ENCODE measurements around the gene GIGYF2. TPM values are rescaled to one million over a fixed set of nuclear protein-coding genes. Genes with fewer than 3 reads are reported as not detected.

Gene GIGYF2
- polyA plus RNA-seq, 1 donor (not counting 4 experiments of a cell fraction or from before 2014, with no cell fraction given), result 35.5 TPM

- H4K20me1 ChIP-seq (ENCODE audit: control insufficient read depth, extremely low read depth, insufficient read depth, low read length), result no peaks in the 10 kb centered on the region
- H3K27ac ChIP-seq (ENCODE audit: control insufficient read depth, insufficient read depth, low read length), result no peak overlapping the region
- peaks cover 8 to 22% of the 10 kb centered on the region in 2 experiments for H3K36me3 ChIP-seq (ENCODE audit: control insufficient read depth in 2 of 2, extremely low read depth in 1 of 2, insufficient read depth in 2 of 2, low read length in 2 of 2)
- TF ChIP-seq CTCF (optimal IDR thresholded peaks at IDR 0.05 in 1 of 3, IDR thresholded peaks at IDR 0.05 in 1 of 3, conservative IDR thresholded peaks at IDR 0.05 in 1 of 3; ENCODE audit: extremely low read depth in 1 of 3, insufficient read depth in 2 of 3, low read length in 3 of 3) (no peak), EZH2 (IDR thresholded peaks at IDR 0.05; ENCODE audit: low read length) (no peak)
- H3K9me3 ChIP-seq (ENCODE audit: control insufficient read depth, low read depth, low read length), result no peaks in the 10 kb centered on the region
- H3K4me1 ChIP-seq (ENCODE audit: control insufficient read depth, extremely low read depth, insufficient read depth, low read length), result no peaks in the 10 kb centered on the region
- dilution Hi-C loops (cut with MboI; ENCODE audit: extremely low pct_ligation_motif_present, low sequenced_read_pairs), result no loop called here
- no peak overlapping the region for H3K4me3 ChIP-seq (ENCODE audit: control insufficient read depth in 2 of 3, extremely low read depth in 1 of 3, insufficient read depth in 2 of 3, low read depth in 1 of 3, low read length in 3 of 3)
- no peak overlapping the region for H2AFZ ChIP-seq (ENCODE audit: control insufficient read depth, low read length)
- FAIRE-seq, result no peak
- H3K9ac ChIP-seq (ENCODE audit: control insufficient read depth, extremely low read depth, insufficient read depth, low read length), result no peak overlapping the region
- no peaks in the 10 kb centered on the region for H3K79me2 ChIP-seq (ENCODE audit: control insufficient read depth, insufficient read depth, low read length)
- no peak for DNase-seq (ENCODE audit: low read depth, low spot score)
- H3K9me1 ChIP-seq (ENCODE audit: control insufficient read depth, extremely low read depth, insufficient read depth, low read length), result no peaks in the 10 kb centered on the region
- no peaks in the 10 kb centered on the region for H3K27me3 ChIP-seq (ENCODE audit: control insufficient read depth, extremely low read depth, insufficient read depth, low read length)
- no peak overlapping the region for H3K4me2 ChIP-seq (ENCODE audit: control insufficient read depth, extremely low read depth, insufficient read depth, low read depth, low read length)
Measured at GRCh38 chr2:232771870-232772269, 74.7 kb downstream of the GIGYF2 start.

- DNase-seq (ENCODE audit: low read depth, low spot score) (no peak), FAIRE-seq (peak; percentile 34)
Measured at GRCh38 chr2:232772531-232772930, 75.4 kb downstream of the GIGYF2 start.

More at GRCh38 chr2:232772531-232772930, 75.4 kb downstream of the GIGYF2 start:
- peaks cover 9 to 27% of the 10 kb centered on the region in 2 experiments for H3K36me3 ChIP-seq (ENCODE audit: control insufficient read depth in 2 of 2, extremely low read depth in 1 of 2, insufficient read depth in 2 of 2, low read length in 2 of 2)
- H3K27ac ChIP-seq (ENCODE audit: control insufficient read depth, insufficient read depth, low read length), result no peak overlapping the region
- H2AFZ ChIP-seq (ENCODE audit: control insufficient read depth, low read length), result no peak overlapping the region
- H3K79me2 ChIP-seq (ENCODE audit: control insufficient read depth, insufficient read depth, low read length), result no peaks in the 10 kb centered on the region
- dilution Hi-C loops (cut with MboI; ENCODE audit: extremely low pct_ligation_motif_present, low sequenced_read_pairs), result no loop called here
- no peaks in the 10 kb centered on the region for H4K20me1 ChIP-seq (ENCODE audit: control insufficient read depth, extremely low read depth, insufficient read depth, low read length)
- H3K9me1 ChIP-seq (ENCODE audit: control insufficient read depth, extremely low read depth, insufficient read depth, low read length), result no peaks in the 10 kb centered on the region
- no peaks in the 10 kb centered on the region for H3K9me3 ChIP-seq (ENCODE audit: control insufficient read depth, low read depth, low read length)
- no peak overlapping the region for H3K4me3 ChIP-seq (ENCODE audit: control insufficient read depth in 2 of 3, extremely low read depth in 1 of 3, insufficient read depth in 2 of 3, low read depth in 1 of 3, low read length in 3 of 3)
- no peak overlapping the region for H3K4me2 ChIP-seq (ENCODE audit: control insufficient read depth, extremely low read depth, insufficient read depth, low read depth, low read length)
- H3K4me1 ChIP-seq (ENCODE audit: control insufficient read depth, extremely low read depth, insufficient read depth, low read length), result no peaks in the 10 kb centered on the region
- H3K27me3 ChIP-seq (ENCODE audit: control insufficient read depth, extremely low read depth, insufficient read depth, low read length), result no peaks in the 10 kb centered on the region
- H3K9ac ChIP-seq (ENCODE audit: control insufficient read depth, extremely low read depth, insufficient read depth, low read length), result no peak overlapping the region
- no peak for TF ChIP-seq EZH2 (IDR thresholded peaks at IDR 0.05; ENCODE audit: low read length)
- no peak for TF ChIP-seq CTCF (optimal IDR thresholded peaks at IDR 0.05 in 1 of 3, IDR thresholded peaks at IDR 0.05 in 1 of 3, conservative IDR thresholded peaks at IDR 0.05 in 1 of 3; ENCODE audit: extremely low read depth in 1 of 3, insufficient read depth in 2 of 3, low read length in 3 of 3)
